HG03103 (cell line): Measurements from ENCODE around the gene RUNX3.

ENCODE experiments used
- ATAC-seq: cut with Tn5 transposase; IDR thresholded peaks from one replicate; pipeline ENCODE4 v1.9.1; 2021; ENCODE audit warnings: low read depth; ENCODE audit not compliant: unreplicated experiment

Gene RUNX3

GRCh38 chr1:24931468-24932231, 1.6 kb upstream of the RUNX3 start:
- ATAC-seq: no peak

- no peak for ATAC-seq
Measured at GRCh38 chr1:24931146-24931467, 1.0 kb upstream of the RUNX3 start.

DNA sequence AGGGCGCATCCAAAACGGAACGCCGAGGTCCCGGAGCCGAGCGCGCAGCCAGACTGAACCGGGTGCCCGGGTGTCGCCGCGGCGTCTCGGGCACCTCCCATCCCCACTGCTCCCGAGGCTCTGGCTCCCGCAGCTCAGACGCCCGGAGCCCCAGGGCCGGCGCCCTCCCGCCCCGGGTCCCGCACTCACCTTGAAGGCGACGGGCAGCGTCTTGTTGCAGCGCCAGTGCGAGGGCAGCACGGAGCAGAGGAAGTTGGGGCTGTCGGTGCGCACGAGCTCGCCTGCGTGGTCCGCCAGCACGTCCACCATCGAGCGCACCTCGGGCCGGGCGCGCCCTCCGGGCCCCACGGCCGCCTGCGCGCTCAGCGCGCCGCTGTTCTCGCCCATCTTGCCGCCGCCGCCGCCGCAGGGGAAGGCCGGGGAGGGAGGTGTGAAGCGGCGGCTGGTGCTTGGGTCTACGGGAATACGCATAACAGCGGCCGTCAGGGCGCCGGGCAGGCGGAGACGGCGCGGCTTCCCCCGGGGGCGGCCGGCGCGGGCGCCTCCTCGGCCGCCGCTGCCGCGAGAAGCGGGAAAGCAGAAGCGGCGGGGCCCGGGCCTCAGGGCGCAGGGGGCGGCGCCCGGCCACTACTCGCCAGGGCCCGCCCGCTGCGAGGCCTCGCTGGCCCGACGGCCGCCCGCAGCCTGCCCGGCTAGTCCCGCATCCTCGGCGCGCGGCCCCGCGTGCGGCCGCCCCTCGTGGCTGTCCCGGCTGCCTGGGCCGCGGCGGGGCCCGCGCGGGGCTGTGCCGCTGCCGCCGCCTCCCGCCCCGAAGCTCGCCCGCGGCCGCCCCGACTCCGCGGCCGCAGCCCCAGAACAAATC, 447 bp downstream of the RUNX3 start:
- no peak for ATAC-seq

- ATAC-seq: no peak
Measured at GRCh38 chr1:24928689-24929397, 1.2 kb downstream of the RUNX3 start.

DNA sequence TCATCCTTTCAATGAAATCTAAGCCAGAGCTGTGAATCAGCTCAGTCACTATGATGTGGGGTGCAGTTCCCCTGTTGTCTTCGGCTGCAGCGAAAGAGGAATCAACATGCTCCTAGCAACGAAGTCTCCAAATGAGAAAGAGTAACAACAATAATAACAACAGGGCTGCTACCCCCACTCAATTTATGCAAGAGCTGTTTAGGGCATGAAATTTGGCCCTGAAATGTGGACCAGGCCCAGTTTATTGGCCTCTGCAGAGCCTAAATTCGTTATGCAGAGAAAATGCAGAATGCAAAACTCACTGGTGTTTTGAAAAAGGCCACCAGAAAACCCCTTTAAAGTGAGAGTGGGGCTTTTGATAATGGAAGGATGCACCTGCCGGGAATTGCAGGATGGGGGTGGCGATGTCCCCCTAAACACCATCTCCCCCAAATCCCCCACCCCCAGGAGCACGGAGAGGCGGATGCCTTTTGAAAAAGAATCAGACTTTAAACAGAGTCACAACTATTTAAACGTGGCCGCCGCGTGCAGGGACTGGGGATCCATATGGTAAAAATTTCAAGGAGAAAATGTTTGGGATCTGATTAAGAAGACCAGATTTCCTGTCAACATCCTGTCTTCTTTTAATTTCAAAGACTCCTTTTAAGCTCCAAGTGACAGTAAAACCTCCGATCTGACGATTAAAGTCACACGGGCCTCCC, 1.9 kb downstream of the RUNX3 start:
- no peak for ATAC-seq

GRCh38 chr1:24927473-24927872, 2.6 kb downstream of the RUNX3 start:
- ATAC-seq: no peak

- no peak for ATAC-seq
Measured at GRCh38 chr1:24926563-24927249, 3.4 kb downstream of the RUNX3 start.

GRCh38 chr1:24925963-24926362, 4.1 kb downstream of the RUNX3 start:
- no peak for ATAC-seq

GRCh38 chr1:24925082-24925779, 4.8 kb downstream of the RUNX3 start:
- ATAC-seq: no peak

- ATAC-seq: no peak
Measured at GRCh38 chr1:24923485-24924113, 6.5 kb downstream of the RUNX3 start.

DNA sequence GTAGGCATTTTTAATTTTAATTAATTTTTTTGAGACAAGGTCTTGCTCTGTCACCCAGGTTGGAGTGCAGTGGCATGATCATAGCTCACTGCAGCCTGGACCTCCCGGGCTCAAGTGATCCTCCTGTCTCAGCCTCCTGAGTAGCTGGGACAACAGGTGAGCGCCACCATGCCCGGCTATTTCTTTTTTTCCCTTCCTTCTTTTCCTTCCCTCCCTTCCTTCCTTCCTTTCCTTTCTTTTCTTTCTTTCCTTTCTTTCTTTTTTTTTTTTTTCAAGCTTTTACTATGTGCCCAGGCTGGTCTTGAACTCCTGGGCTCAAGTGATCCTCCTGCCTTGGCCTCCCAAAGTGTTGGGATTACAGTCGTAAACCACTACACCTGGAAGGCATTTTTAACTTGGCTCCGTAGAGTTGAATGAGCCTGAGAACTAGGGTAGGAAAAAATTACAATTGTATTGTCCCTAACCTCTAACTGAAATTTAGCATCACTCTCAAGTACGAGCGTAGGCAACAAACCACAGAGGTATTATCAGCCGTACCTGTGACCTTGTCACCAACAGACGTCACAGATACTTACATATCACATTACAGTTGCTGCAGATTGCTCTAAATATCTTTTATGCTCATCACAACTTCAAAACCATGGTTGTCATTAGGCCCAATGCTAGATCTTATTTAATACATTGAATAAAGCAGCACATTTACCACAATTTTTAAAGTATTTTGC, 8.0 kb downstream of the RUNX3 start:
- no peak for ATAC-seq

DNA sequence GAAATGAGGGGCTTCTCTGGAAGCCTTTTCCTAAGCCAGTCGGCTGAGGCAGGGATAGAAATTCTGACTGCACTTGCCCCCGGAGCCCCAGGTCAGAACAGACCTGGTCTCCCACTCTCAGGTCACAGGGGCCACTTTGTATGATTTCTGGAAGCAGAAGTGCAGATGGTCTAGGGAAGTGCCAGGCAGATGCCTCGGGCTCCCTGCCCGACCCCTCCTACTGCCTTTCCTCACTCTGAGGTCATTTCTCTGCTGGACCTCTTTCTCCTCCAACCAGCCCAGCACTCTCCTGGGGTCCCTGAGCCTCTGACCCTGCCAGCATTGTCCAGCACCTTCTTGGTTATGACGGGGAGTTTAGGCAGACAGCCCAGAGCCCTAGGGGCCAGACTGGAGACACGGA, 8.7 kb downstream of the RUNX3 start:
- no peak for ATAC-seq

- no peak for ATAC-seq
Measured at GRCh38 chr1:24920533-24920925, 9.5 kb downstream of the RUNX3 start.

DNA sequence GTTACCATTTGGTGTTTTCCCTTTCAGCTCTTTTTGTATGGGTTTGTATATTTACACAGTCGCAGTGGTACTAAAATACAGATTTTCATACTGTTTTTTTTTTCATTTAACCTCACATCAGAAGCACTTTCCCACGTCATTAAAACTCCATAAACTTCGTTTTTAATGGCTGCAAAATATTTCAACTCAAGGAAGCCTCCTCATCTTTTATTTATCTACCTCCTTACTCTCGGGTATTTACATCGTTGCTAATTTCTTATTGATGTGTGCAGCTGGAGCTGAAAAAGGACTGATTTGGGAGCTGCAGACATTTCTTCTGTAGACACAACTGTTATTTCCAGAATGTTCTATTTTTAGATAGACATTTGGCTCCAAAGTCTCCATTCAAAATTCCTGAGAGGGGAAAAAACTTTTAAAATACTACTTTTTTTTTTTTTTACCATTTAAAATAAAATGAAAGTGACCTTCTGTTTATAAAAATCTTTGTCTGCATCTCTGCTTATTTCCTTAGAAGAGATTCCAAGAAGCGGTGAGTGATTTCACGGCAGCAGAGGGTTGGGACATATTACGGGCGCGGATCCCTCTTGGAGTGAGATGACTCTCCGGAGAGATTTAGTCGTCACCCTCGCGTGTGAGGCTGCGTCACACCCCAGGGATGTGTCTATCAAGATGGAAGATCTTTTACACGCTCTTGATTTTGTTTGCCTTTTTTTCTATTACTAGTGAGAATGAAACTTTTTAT, 10.1 kb downstream of the RUNX3 start:
- no peak for ATAC-seq

DNA sequence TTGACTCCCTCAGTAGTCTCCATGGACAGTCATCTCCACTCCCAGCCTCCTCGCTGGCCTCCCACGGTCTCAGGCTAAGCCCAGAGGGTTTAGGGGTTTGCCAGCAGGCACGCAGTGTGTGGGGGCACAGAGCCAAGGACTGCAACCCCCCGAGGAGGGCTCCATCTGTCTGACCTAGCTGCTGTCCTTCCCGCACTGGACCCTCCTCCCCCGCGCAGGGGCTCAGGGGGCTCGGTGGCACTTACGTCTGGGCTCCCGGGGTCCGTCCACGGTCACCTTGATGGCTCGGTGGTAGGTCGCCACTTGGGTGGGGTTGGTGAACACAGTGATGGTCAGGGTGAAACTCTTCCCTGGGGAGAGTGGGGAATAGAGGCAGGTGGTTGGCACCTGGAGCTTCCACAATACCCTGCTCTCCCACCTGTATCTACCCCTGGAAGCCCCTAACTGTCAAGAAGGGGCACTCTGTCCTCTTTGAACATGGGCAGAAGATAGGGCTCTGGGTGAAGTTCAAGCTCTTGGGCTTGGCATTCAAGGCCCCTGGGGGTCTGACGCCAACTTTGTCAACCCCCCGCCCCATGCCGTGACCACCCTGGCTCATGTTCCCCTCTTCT, 11.0 kb downstream of the RUNX3 start:
- no peak for ATAC-seq

DNA sequence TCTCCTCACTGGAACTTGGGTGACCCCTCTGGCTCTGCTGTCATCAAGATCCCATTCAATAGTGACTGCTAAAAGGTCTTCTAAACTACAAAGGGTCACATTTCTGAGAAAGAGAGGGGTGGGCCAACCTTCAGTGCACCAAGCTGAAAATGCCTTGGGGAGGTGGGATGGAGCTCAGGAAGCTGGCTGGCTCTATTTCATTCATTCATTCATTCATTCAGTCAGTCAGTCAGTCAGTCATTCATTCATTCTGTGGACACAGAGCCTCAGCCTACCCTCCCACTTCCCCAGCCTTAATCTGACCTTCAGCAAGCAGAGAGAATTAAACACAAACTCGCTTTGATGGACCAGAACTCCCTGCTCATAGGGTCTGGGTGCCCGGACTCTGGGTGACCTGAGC, 11.7 kb downstream of the RUNX3 start:
- ATAC-seq: no peak

- no peak for ATAC-seq
Measured at GRCh38 chr1:24917327-24918074, 12.6 kb downstream of the RUNX3 start.
